Psoas muscle (tissue), 8 donors: ENCODE measurements around the gene SPRYD4. TPM values are rescaled to one million over a fixed set of nuclear protein-coding genes. Genes with fewer than 3 reads are reported as not detected.

ENCODE experiments used
- ATAC-seq, 4 donors: fragments of 200-7000 bp; cut with Tn5 transposase; one replicate each; pipeline ENCODE4 v1.9.1; 2020; ENCODE audit warnings: moderate library complexity in 3 of 4, mild to moderate bottlenecking in 2 of 4
- DNase-seq, 2 donors: peaks; one replicate each; pipeline ENCODE4 v3.0.0-alpha.2; 2020
- H3K27ac ChIP-seq: fragments of 200-600 bp; one replicate; pipeline ENCODE4 v1.8.0; 2022
- H3K27me3 ChIP-seq, 3 donors: fragments of 200-600 bp in 1 of 3; one replicate each; pipeline versions ENCODE4 v1.6.1 to v1.8.0; 2013 to 2022; ENCODE audit warnings: low read length in 2 of 3, mild to moderate bottlenecking in 2 of 3, moderate library complexity in 1 of 3; ENCODE audit not compliant: insufficient read depth in 3 of 3
- H3K36me3 ChIP-seq, 2 donors: fragments of 200-600 bp in 1 of 2; one replicate each; pipeline versions ENCODE4 v1.6.1 to v1.8.0; 2013 to 2022; ENCODE audit warnings: low read depth in 1 of 2, mild to moderate bottlenecking in 1 of 2, moderate library complexity in 1 of 2; ENCODE audit not compliant: insufficient read depth in 1 of 2
- H3K4me1 ChIP-seq: fragments of 200-600 bp; one replicate; pipeline ENCODE4 v1.8.0; 2022
- H3K4me3 ChIP-seq: fragments of 200-600 bp; one replicate; pipeline ENCODE4 v1.8.0; 2022; ENCODE audit warnings: mild to moderate bottlenecking
- H3K9me3 ChIP-seq: fragments of 200-600 bp; one replicate; pipeline ENCODE4 v1.8.0; 2022
- WGBS, 3 donors: extraction: QIAGEN DNeasy Blood & Tissue Kit; methylation state at CpG; one replicate each; pipeline versions ENCODE4 v1.1.6 to v1.1.7; 2013; 5-methylcytosine and 5-hydroxymethylcytosine counted together
- intact Hi-C, 2 donors: fragments of 100-400 bp; cut with DNase I; formaldehyde crosslinking; loops; one replicate each; pipeline versions ENCODE4 v1.11.0 to v1.14.2; 2022
- polyA plus RNA-seq, 3 donors: library from polyadenylated mRNA; stranded (reverse); fragments of 200-250 nt; gene quantifications; one replicate each; pipeline ENCODE4 v1.2.3, GENCODE V29; 2013
- total RNA-seq, 4 donors: library from RNA; stranded (reverse); fragmentation: NEBNext Ultra II Directional in 2 of 4; extraction: Animal tissue kit (Norgen Biotek cat#: 25700) in 2 of 4; gene quantifications; one replicate each; pipeline versions ENCODE4 v1.2.1 to v1.2.4, GENCODE V29; 2021 to 2023
- TF ChIP-seq, protein P1 (sequence below): fragments of 200-600 bp; IDR thresholded peaks from one replicate; pipeline ENCODE4 v1.8.0; 2022; ENCODE audit warnings: antibody characterized with exemption
- donor health status: healthy with polysubstance abuse.
- donor health status: DM: no; HTN: no; CAD: no; lungs with moderate emphysema.
- donor health status: Bipolar disorder and iron deficiency.
- donor health status: healthy.
- donor health status: DM: yes; HTN: yes; CAD: no.
- donor health status: DM: no; HTN: no; CAD: no.
- donor health status: DM: no; HTN: no; CAD: no.
- donor health status: DM: yes; HTN: yes; CAD: no.

Gene SPRYD4
- total and polyA plus RNA-seq, 7 donors, result 1.7 to 4.6 (median 3.5) TPM

DNA sequence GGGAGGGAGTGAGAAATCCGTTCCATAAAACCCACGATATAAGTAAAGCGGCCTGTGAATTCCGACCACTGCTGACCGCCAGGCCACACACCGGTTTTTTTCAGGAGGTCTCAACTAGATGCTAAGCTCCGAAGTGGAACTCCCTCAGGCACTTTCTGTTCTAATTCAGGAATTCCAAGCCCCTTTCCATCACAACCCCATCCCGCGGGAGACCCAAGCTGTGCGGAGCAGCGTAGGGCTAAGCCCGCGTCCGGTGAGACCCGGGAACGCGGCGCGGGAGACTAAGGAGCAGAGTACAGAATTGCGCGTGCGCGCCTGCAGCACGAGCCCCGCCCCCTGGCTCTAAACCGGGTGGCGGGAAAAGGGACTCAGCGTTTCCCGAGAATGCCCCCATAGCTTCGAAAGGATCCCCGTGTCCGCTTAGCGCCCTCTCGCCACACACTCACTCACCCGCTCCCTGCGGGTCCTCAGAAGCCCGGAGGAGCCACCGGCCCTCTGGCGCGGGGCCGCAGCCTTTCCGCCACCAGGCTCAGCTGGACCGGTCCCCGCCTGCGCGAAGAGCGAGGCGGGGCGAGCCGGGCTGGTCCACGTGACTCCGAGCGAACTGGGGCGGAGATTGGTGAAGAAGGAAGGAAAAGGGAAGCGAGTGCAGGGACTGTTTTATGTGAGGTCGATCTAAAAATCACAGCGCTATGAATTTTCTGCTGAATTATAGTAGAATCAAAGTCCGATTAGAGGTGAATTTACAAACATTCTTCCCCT, 19.3 kb upstream of the SPRYD4 start, which contains the start of gene TIMELESS:
TIMELESS (minus strand) TSS at position 567 of the 762 bp plus-strand sequence. CDS start 15,256 bp downstream, outside the sequence.
- 0 to 1% (median 0%) methylated on average over 50 to 58 of the region's 58 CpGs for whole genome bisulfite sequencing, 3 donors
- H3K9me3 ChIP-seq, result no peaks in the 10 kb centered on the region
- no peaks in the 10 kb centered on the region for H3K27me3 ChIP-seq
- DNase-seq (peak; percentile 86 to 93), ATAC-seq (peak; percentile 98 to 99 (median 98))
- no peaks in the 10 kb centered on the region for H3K36me3 ChIP-seq
- H3K4me1 ChIP-seq, result peaks cover 3% of the 10 kb centered on the region
- peak within 1 kb of the TSS; percentile 86 for H3K27ac ChIP-seq
- intact Hi-C loops, result loop anchor here in 1 of 2 donors (5.0 kb wide), 1 partner anchor 87 kb away; the partner anchor contains the start of genes APOF and STAT2
- TF ChIP-seq, protein P1, sequence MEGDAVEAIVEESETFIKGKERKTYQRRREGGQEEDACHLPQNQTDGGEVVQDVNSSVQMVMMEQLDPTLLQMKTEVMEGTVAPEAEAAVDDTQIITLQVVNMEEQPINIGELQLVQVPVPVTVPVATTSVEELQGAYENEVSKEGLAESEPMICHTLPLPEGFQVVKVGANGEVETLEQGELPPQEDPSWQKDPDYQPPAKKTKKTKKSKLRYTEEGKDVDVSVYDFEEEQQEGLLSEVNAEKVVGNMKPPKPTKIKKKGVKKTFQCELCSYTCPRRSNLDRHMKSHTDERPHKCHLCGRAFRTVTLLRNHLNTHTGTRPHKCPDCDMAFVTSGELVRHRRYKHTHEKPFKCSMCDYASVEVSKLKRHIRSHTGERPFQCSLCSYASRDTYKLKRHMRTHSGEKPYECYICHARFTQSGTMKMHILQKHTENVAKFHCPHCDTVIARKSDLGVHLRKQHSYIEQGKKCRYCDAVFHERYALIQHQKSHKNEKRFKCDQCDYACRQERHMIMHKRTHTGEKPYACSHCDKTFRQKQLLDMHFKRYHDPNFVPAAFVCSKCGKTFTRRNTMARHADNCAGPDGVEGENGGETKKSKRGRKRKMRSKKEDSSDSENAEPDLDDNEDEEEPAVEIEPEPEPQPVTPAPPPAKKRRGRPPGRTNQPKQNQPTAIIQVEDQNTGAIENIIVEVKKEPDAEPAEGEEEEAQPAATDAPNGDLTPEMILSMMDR, result no peak
- peak within 1 kb of the TSS; percentile 74 for H3K4me3 ChIP-seq

DNA sequence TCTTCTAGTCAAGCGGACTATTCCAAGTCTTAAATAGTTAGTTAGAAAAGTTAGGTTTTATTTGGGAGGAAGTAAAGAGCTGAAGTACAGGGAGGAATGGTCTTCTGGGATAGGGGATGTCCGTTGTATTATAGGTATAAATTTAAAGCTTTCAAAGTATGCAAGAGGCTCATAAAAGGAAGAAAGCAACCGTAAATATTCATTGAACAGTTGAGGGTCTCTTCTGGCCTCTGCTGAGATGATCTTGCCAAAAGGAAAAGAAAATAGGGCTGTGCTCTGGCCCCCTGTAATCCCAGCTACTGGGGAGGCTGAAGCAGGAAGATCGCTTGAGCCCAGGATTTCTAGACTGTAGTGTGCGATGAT, 18.8 kb upstream of the SPRYD4 start:
- peak overlapping the region; percentile 86 for H3K27ac ChIP-seq
- no peaks in the 10 kb centered on the region for H3K36me3 ChIP-seq
- peak overlapping the region; percentile 74 for H3K4me3 ChIP-seq
- WGBS, 3 donors, result 33 to 35% (median 35%) methylated on average over 5 of the region's 5 CpGs
- ATAC-seq, result peak in 1 of 4 donors; percentile 1
- no peak for DNase-seq
- H3K27me3 ChIP-seq, result no peaks in the 10 kb centered on the region
- H3K9me3 ChIP-seq, result no peaks in the 10 kb centered on the region
- intact Hi-C loops, result loop anchor here in 1 of 2 donors (5.0 kb wide), 1 partner anchor 87 kb away; the partner anchor contains the start of genes APOF and STAT2
- peaks cover 3% of the 10 kb centered on the region for H3K4me1 ChIP-seq
- TF ChIP-seq, protein P1, result no peak

DNA sequence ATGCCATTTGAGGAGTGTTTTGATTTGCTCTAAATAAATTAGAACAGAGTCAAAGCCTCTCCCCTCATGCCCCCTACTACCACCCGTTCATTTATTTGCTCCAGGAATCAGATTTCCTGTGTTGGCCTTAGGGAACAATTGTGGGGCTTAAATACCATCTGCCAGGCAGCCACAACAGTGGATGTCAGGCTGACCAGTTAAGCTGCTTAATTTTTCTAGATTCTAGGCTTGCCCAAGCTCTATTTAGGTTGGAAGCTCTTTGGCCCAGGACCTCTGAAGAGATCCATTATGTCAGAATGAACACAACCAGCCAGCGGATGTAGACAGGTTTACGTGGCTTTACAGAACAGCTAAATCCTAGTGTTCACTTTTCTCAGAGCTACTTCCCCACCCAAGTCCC, 18.1 kb upstream of the SPRYD4 start:
- no peak for ATAC-seq
- H3K4me1 ChIP-seq, result peaks cover 3% of the 10 kb centered on the region
- no peaks in the 10 kb centered on the region for H3K36me3 ChIP-seq
- no peaks in the 10 kb centered on the region for H3K27me3 ChIP-seq
- no peak overlapping the region for H3K4me3 ChIP-seq
- intact Hi-C loops, result no loop called here
- DNase-seq, result no peak
- 76 to 82% (median 78%) methylated on average over 3 of the region's 3 CpGs for WGBS, 3 donors
- H3K9me3 ChIP-seq, result no peaks in the 10 kb centered on the region
- no peak overlapping the region for H3K27ac ChIP-seq
- TF ChIP-seq, protein P1, result no peak

DNA sequence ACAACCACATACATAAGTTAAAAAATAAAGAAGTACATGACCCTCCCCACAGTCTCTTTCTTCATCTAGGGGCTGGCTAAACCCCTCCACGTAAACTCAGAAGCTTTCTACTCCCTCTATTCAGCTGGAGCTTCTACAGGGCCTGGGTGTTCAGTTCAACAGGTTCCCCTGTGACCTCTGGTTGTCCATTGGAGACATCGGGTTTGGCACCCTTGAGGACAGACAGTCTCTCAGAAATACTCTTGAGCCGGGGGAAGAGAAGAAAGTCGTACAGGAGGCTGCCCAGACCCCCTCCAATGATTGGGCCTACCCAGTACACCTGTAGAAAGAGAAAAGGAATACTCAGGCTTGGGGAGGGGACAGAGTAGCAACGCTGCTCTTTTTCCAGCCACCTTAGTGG, 17.2 kb upstream of the SPRYD4 start:
- Histone ChIP-seq H3K9me3 (no peaks in the 10 kb centered on the region), H3K36me3 (no peaks in the 10 kb centered on the region), H3K4me3 (no peak overlapping the region), H3K27ac (no peak overlapping the region), H3K4me1 (peaks cover 3% of the 10 kb centered on the region), H3K27me3 (no peaks in the 10 kb centered on the region)
- intact Hi-C loops, result no loop called here
- no peak for ATAC-seq
- TF ChIP-seq, protein P1, result no peak
- DNase-seq, result no peak
- WGBS, 3 donors, result 68 to 75% (median 73%) methylated on average over 5 of the region's 5 CpGs
